Measurements from ENCODE around the gene CRYZL1. TPM values are rescaled to one million over a fixed set of nuclear protein-coding genes. Genes with fewer than 3 reads are reported as not detected.

Gene CRYZL1
- total and polyA plus RNA-seq, 9 donors, result 21.2 to 35.9 (median 29.9) TPM

Other genes starting within 250 kb of the CRYZL1 start
- gene IFNGR2, start 238.3 kb downstream of the CRYZL1 start, total RNA-seq, result 55.3 TPM
- gene IFNGR2, start 238.3 kb downstream of the CRYZL1 start, polyA plus RNA-seq (ENCODE audit: insufficient read depth in 1 of 8, insufficient read length in 8 of 8, low replicate concordance in 1 of 8), result 10 to 100 TPM; 47.1 to 76.2 (median 57.3) TPM
- gene TMEM50B, start 161.8 kb downstream of the CRYZL1 start, total RNA-seq, result 16.1 TPM
- 10 to 100 TPM; 15.3 to 29.5 (median 24.0) TPM for gene TMEM50B, start 161.8 kb downstream of the CRYZL1 start, polyA plus RNA-seq (ENCODE audit: insufficient read depth in 1 of 8, insufficient read length in 8 of 8, low replicate concordance in 1 of 8)
- 2.8 TPM for gene DNAJC28, start 150.0 kb downstream of the CRYZL1 start, total RNA-seq
- 1 to 10 TPM; 1.7 to 3.3 (median 2.3) TPM for gene DNAJC28, start 150.0 kb downstream of the CRYZL1 start, polyA plus RNA-seq (ENCODE audit: insufficient read depth in 1 of 8, insufficient read length in 8 of 8, low replicate concordance in 1 of 8)
- gene GART, start 99.6 kb downstream of the CRYZL1 start, total RNA-seq, result 37.5 TPM
- 10 to 100 TPM; 43.5 to 62.6 (median 50.2) TPM for gene GART, start 99.6 kb downstream of the CRYZL1 start, polyA plus RNA-seq (ENCODE audit: insufficient read depth in 1 of 8, insufficient read length in 8 of 8, low replicate concordance in 1 of 8)
- gene SON, start 98.7 kb downstream of the CRYZL1 start, total RNA-seq, result 138 TPM
- 100 to 1,000 TPM; 158 to 238 (median 202) TPM for gene SON, start 98.7 kb downstream of the CRYZL1 start, polyA plus RNA-seq (ENCODE audit: insufficient read depth in 1 of 8, insufficient read length in 8 of 8, low replicate concordance in 1 of 8)
- gene DONSON, start 53.1 kb downstream of the CRYZL1 start, total RNA-seq, result 12.9 TPM
- gene DONSON, start 53.1 kb downstream of the CRYZL1 start, polyA plus RNA-seq (ENCODE audit: insufficient read depth in 1 of 8, insufficient read length in 8 of 8, low replicate concordance in 1 of 8), result 10 to 100 TPM; 16.0 to 26.8 (median 20.6) TPM
- 29.7 TPM for gene ITSN1, start 760 bp upstream of the CRYZL1 start, total RNA-seq
- gene ITSN1, start 760 bp upstream of the CRYZL1 start, polyA plus RNA-seq (ENCODE audit: insufficient read depth in 1 of 8, insufficient read length in 8 of 8, low replicate concordance in 1 of 8), result 10 to 100 TPM; 26.1 to 42.6 (median 32.5) TPM